NOMO-1 (cell line): ENCODE measurements around the gene CELF4.

Experiments
- DNase-seq, 2 experiments: peaks; one replicate each; lab custom pipeline; 2025; ENCODE audit not compliant: unreplicated experiment in 2 of 2; lab: John Stamatoyannopoulos, UW

The CELF4 gene

GRCh38 chr18:37332628-37333420 is 232.8 kb downstream of the CELF4 start:
- DNase-seq: no peak

- no peak for DNase-seq
Observed at GRCh38 chr18:37332219-37332618, 233.4 kb downstream of the CELF4 start.

DNA sequence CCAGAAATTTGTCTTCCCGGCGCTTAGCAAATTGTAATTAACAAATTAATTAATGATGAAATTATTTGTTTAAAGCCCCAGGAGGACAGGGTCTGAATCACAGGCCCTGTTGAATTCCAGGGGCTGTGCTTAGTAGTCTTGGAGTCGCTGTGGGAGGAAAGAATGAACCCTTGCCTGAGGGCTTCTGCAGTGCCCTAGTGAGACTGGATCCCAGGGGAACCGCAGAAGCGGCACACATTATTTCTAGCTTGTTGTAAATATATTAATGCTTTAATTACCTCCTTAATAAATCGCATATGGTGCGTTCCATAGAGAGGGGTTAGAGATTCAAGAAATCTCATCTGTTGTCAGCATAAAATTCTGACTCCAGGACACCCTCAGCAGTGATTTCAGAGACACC is 235.4 kb downstream of the CELF4 start:
- no peak for DNase-seq

GRCh38 chr18:37328946-37329719 is 236.5 kb downstream of the CELF4 start:
- DNase-seq: no peak

- no peak for DNase-seq
Observed at GRCh38 chr18:37327063-37327577, 238.5 kb downstream of the CELF4 start.

GRCh38 chr18:37322492-37323035 is 243.0 kb downstream of the CELF4 start:
- DNase-seq: peak in 1 of 2 experiments; percentile 3

- no peak for DNase-seq
Observed at GRCh38 chr18:37321582-37322491, 243.8 kb downstream of the CELF4 start.

DNA sequence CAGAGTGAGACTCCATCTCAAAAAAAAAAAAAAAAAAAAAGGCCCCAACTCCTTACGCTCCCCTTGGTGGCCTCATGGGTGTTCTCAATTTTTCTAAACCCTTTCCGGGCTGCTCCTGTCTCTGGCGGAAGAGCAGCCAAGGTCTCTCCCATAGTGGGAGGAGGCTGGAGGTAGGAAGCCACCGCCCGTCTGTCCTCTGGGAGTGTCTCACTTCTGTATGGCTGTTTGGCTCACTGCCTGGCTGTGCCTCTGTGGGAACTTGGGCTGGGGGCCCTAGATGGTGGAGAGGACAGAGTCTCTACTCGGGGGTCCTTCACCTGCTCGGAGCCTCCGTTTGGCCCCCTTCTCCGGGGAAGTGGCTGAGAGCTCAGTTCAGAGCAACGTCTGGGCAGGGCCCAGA is 245.3 kb downstream of the CELF4 start:
- no peak for DNase-seq

DNA sequence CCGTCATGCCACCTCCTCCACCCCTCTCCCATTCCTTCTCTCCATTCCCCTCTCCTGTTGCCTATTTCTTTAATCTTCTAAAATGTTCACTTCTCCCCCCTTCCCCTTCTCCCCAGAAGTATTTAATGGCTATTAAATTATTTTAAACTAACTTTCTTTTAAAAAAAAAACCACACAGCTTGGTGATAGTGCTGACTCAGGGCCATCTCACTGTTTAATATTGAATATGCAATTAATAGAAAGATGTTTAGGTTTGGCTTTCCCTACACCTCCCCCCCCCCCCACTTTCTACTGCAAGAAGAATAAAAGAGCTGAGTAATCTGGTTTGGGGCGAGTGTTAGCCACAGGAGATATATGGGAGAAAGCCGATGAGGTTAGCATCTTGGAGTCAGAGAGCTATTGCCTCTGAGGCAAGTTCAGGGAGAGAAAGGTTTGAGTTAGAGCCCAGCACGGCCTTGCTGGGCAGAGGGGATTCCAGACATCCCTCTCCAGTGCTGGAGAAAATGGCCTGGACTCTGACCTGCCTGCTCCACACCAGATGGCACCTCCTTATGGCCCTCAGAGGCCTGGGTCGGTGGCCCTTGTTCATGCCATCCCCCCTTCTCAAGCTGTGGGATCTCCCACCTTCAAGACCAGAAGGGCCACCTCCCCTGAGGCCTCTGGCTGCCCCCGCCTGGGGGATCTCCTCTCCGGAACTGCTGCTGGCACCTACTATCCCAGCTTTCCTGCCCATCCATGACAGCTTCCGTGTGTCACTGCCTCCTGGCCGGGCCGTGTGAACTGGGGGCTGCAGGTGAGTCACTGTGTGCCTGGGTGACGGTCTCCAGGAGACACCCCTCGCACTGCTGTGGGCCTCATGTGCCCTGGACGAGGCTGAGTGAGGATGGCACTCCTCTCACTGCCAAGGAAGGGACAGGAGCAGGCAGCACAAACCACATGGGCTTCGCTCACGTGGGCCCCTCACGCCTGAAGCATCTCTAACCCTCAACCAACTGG is 246.9 kb downstream of the CELF4 start:
- no peak for DNase-seq

DNA sequence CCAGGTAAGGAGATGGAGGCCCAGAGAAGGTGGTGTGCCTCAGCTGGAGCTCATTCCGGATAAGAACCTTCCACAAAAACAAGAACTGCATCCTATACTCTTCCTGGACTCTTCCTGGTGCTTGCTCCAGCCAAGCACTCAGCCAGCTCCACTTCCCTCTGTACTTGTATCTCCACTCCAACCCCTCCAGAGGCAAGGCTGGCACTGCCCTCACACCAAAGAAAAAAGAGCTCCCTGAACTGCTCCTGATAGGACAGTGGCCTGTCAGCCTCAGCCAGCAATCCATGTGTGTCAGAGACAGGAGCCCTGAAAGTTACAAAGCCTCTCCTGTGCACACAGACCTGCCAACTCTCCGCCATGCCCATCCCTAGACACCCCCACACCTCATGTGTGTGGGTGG is 248.1 kb downstream of the CELF4 start:
- no peak for DNase-seq

DNA sequence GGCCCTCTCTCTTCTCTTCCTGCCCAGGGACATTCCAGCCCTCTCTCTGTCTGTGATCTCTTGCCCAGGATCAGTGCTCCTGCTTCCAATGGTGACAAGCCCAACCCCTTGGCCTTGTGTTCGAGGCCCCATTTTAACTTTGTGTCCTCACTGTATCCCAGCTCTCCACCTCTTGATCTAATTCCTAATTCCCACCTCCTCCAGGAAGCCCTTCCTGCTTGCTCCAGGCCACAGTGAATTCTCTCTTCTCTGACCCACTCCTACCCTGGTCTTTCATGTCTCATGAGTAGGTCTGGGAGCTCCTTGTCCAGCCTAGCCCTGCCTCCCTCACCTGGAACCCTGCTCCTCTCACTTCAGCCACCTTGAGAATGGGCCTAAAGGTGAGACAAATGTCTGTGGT is 249.1 kb downstream of the CELF4 start:
- no peak for DNase-seq

GRCh38 chr18:37315935-37316334 is 249.7 kb downstream of the CELF4 start:
- no peak for DNase-seq

GRCh38 chr18:37314534-37314933 is 251.1 kb downstream of the CELF4 start:
- DNase-seq: no peak

- DNase-seq: no peak
Observed at GRCh38 chr18:37313624-37314023, 252.0 kb downstream of the CELF4 start.

GRCh38 chr18:37309861-37310260 is 255.7 kb downstream of the CELF4 start:
- DNase-seq: no peak

- DNase-seq: no peak
Observed at GRCh38 chr18:37309059-37309458, 256.5 kb downstream of the CELF4 start.

DNA sequence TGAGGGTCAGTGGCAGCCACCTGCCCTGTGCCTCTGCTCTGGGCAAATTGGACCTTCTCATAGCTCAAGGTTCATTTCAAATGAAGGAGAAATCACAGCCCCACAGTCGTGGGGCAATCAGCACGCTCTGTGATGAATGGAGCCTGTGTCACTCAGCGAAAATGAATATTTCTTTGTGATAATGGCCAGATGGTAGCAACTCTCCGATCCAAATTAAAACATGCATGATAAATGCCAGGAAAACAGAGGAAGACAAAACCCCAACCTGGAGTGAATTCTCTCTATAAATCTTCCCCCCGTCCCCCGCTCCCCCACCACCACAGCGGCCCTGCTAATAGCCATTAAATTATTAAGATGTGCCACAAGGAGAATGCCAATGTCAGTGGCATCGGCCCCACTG is 258.4 kb downstream of the CELF4 start:
- no peak for DNase-seq

- no peak for DNase-seq
Observed at GRCh38 chr18:37306432-37306831, 259.2 kb downstream of the CELF4 start.

- DNase-seq: no peak
Observed at GRCh38 chr18:37305066-37305465, 260.5 kb downstream of the CELF4 start.
